Cardiac muscle cell (in vitro differentiated cells and primary cell): ENCODE measurements around the gene CFAP107. TPM values are rescaled to one million over a fixed set of nuclear protein-coding genes. Genes with fewer than 3 reads are reported as not detected.

ENCODE experiments used
- DNase-seq, 2 donors: peaks; one replicate each; pipeline versions ENCODE4 v3.0.0 to v3.0.0-alpha.2; 2010 to 2017; ENCODE audit warnings: low read depth in 1 of 2, low spot score in 1 of 2
- H3K27ac ChIP-seq: fragments of 200-600 bp; sonication (generic); 2 replicates; pipeline ENCODE4 v1.5.1; 2016
- H3K27me3 ChIP-seq: fragments of 200-600 bp; sonication (generic); 2 replicates; pipeline ENCODE4 v1.6.0; 2016; ENCODE audit warnings: control low read depth
- H3K36me3 ChIP-seq: fragments of 200-600 bp; sonication (generic); 2 replicates; pipeline ENCODE4 v1.5.1; 2016; ENCODE audit warnings: control low read depth
- H3K4me1 ChIP-seq: fragments of 200-600 bp; sonication (generic); 2 replicates; pipeline ENCODE4 v1.8.1; 2017; ENCODE audit warnings: low read depth, mild to moderate bottlenecking, mixed run types
- H3K4me3 ChIP-seq: fragments of 200-600 bp; sonication (generic); 2 replicates; pipeline ENCODE4 v1.5.1; 2016; ENCODE audit warnings: mild to moderate bottlenecking
- H3K9me3 ChIP-seq: fragments of 200-600 bp; sonication (generic); 2 replicates; pipeline ENCODE4 v1.5.1; 2017; ENCODE audit warnings: low read depth, mild to moderate bottlenecking, control low read depth
- CTCF ChIP-seq: IDR thresholded peaks from 2 replicates; pipeline ENCODE4 v1.5.1; 2012; ENCODE audit warnings: low read depth, mild to moderate bottlenecking, low read length
- polyA plus RNA-seq: library from polyadenylated mRNA; unstranded; fragments of >200 nt; fragmentation: Nextera tagmentation; extraction: Ambion mirVana; gene quantifications from 2 replicates; pipeline ENCODE4 v1.2.1, GENCODE V29; 2016
- total RNA-seq: library from RNA; depleted of rRNA; stranded (reverse); fragments of >200 nt; gene quantifications from 2 replicates; pipeline ENCODE4 v1.2.3, GENCODE V29; 2016

CFAP107 gene
- total and polyA plus RNA-seq, 2 experiments from 2014 or later = not detected

- H3K27ac ChIP-seq = no peak overlapping the region
- no peak for DNase-seq
- H3K4me3 ChIP-seq = no peak overlapping the region
- TF ChIP-seq CTCF = no peak
- no peaks in the 10 kb centered on the region for H3K4me1 ChIP-seq
- H3K9me3 ChIP-seq = no peaks in the 10 kb centered on the region
- H3K27me3 ChIP-seq = no peaks in the 10 kb centered on the region
- H3K36me3 ChIP-seq = no peaks in the 10 kb centered on the region
These were observed 37.5 kb upstream of the CFAP107 start for GRCh38 chr1:12708396-12709090.

DNA sequence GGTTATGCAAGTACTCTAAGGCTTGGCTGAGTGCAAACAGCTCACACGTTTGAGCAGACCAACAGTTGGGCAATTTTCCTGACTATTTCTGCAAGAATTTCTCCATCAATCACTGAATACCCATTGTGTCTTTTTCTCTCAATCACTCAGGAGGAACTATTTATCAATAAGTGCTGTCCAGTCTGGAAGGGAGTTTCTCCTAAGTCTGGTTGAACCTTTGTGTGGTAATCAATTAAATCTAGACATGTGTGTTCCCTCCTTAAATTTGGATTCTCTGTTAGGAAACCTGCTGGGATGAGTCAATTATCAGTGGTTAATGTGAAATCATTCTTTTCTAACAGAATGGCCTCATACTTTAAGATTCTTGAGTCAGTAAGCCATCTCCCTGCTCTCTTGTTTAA, 36.9 kb upstream of the CFAP107 start:
- H3K27ac ChIP-seq = no peak overlapping the region
- no peaks in the 10 kb centered on the region for H3K27me3 ChIP-seq
- H3K4me1 ChIP-seq = no peaks in the 10 kb centered on the region
- TF ChIP-seq CTCF = no peak
- peak in 1 of 2 donors; percentile 15 for DNase-seq
- H3K36me3 ChIP-seq = no peaks in the 10 kb centered on the region
- no peaks in the 10 kb centered on the region for H3K9me3 ChIP-seq
- no peak overlapping the region for H3K4me3 ChIP-seq

DNA sequence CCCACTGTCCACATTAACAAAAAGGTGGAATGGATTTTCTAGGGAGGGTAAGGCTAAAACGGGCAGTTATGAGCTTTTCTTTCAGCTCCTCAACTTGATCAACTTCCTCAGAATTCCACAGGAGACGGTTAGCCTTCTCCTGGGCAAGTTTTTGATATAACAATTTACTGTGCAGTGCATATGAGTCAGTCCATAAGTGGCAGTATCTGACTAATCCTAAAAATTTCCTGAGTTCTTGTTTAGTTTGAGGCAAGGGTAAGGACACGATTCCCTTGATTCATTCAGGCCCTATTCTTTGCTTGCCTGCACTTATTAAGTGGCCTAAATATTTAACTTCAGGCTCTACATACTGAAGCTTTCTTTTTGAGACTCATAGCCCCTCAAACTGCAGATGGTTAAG, 36.3 kb upstream of the CFAP107 start:
- Histone ChIP-seq H3K36me3 (no peaks in the 10 kb centered on the region), H3K27ac (no peak overlapping the region), H3K4me1 (no peaks in the 10 kb centered on the region), H3K27me3 (no peaks in the 10 kb centered on the region), H3K9me3 (no peaks in the 10 kb centered on the region), H3K4me3 (no peak overlapping the region)
- no peak for TF ChIP-seq CTCF
- no peak for DNase-seq

GRCh38 chr1:12711536-12711935, 34.5 kb upstream of the CFAP107 start:
- Histone ChIP-seq H3K27ac (no peak overlapping the region), H3K4me3 (no peak overlapping the region), H3K27me3 (no peaks in the 10 kb centered on the region), H3K4me1 (no peaks in the 10 kb centered on the region), H3K36me3 (no peaks in the 10 kb centered on the region), H3K9me3 (no peaks in the 10 kb centered on the region)
- no peak for DNase-seq
- TF ChIP-seq CTCF = no peak

- no peak for TF ChIP-seq CTCF
- no peak for DNase-seq
- no peaks in the 10 kb centered on the region for H3K36me3 ChIP-seq
- no peak overlapping the region for H3K4me3 ChIP-seq
- no peaks in the 10 kb centered on the region for H3K9me3 ChIP-seq
- H3K27ac ChIP-seq = no peak overlapping the region
- H3K27me3 ChIP-seq = no peaks in the 10 kb centered on the region
- H3K4me1 ChIP-seq = no peaks in the 10 kb centered on the region
These were observed 33.9 kb upstream of the CFAP107 start for GRCh38 chr1:12712076-12712475.
